ENCODE data around the gene DPCD. TPM values are rescaled to one million over a fixed set of nuclear protein-coding genes. Genes with fewer than 3 reads are reported as not detected.

DPCD gene
- polyA plus RNA-seq, 1 of the 3 experiments (the other 2 are of a cell fraction): 106 TPM

DNA sequence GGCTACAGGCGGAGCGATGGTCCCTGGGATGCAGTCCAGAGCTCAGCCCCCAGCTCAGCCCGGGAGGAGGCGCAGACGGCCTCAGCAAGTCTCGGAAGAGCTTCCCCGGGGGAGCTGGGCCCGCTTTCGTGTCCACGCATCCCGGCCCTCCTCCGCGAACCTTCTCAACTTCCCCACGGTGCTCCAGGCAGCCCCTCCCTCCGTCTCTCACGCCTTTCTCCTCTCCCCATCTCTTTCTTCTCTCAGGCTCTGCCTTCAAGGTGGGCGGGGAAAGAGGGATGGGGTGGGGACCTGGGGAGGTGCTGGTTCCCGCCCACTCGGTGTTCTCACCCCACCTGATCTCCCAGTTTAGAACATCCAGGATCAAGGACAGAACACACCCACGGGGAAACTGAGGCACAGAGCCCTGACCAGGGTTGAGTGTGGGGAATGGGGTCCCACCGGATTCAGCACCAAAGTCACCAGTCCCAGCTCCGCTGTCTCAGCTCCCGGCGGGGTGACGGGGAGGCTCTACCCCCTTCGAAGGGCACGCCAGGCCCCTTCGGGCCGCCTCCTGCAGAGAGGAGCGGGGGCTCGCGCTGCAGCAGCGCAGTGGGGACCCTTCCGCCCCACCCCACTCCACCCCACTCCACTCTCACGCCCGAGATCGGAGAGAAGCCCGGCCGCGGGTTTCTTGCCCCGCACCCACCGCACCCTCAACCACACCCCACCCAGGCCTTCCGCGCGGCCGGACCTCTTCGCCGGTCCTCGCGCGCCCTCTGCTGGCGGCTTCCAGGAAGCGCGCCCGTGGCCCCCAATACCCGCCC, 18.3 kb upstream of the DPCD start (continued):
- TF ChIP-seq NFIC (IDR thresholded peaks at IDR 0.05; ENCODE audit: borderline replicate concordance) (no peak), TCF12 (IDR thresholded peaks at IDR 0.05) (no peak)

DNA sequence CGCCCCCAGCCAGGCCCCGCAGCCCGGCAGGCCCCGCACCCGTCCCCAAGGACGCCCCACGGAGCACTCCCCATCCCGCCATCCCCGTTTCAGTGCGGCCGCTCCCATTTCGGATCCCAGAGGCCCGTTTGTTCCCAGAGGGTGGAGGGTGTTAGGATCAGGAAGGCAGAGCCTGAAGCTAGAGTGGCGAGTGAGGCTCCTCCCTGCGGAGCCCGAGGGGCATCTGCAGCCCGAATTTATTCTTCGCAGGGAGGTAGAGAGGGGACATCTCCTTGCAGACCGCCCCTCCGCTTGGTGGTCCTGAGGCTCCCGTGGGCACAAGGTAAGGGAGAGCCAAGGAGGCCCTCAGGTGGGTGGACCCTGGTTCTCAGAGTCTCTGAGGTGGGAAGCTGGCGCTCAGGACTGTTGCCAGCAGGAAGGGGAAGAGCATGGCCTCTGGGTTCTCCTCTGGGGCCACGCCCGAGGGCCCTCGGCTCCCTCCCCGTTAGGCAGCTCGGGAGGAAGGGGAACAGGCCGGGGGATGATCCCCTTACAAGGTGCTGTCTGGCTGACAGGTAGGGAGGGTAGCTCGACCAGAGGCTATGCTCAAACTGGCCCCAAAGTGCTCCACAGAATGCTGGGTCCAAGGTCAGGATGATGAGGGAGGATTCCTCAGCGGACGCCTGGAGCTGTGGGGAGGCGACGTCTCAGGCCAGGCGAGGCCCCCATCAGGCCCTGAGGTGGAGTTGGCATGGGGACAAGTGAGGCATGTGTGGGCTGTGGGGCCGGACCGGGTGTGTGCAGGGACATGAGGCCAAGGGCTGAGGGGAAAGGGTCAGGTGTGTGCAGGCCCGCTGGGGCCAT, 17.5 kb upstream of the DPCD start:
- no peaks in the 10 kb centered on the region for H3F3A ChIP-seq (replicated peaks; ENCODE audit: insufficient read depth)
- no peaks in the 10 kb centered on the region for H3K9me3 ChIP-seq
- TF ChIP-seq MXI1 (IDR thresholded peaks at IDR 0.05; ENCODE audit: low read depth, low read length): no peak
- TF ChIP-seq RCOR1 (IDR thresholded peaks at IDR 0.05; ENCODE audit: low read length): no peak
- no peak for TF ChIP-seq RAD21 (IDR thresholded peaks at IDR 0.05; ENCODE audit: low read length)
- no peak for TF ChIP-seq ELF1 (IDR thresholded peaks at IDR 0.05)
- no peaks in the 10 kb centered on the region for H3K9me2 ChIP-seq
- H3K9ac ChIP-seq: peak overlapping the region; percentile 62
- 29% methylated on average over 15 of the region's 37 CpGs for WGBS (ENCODE audit: low lambda C conversion rate)
- no peaks in the 10 kb centered on the region for H4K20me1 ChIP-seq (ENCODE audit: insufficient read depth)
- H3K4me1 ChIP-seq (ENCODE audit: control insufficient read depth in 1 of 2, insufficient read depth in 2 of 2, low read depth in 1 of 2, low read length in 1 of 2): peaks cover 0 to 29% of the 10 kb centered on the region in 2 experiments; a peak in 1 of 4 replicates
- no peaks in the 10 kb centered on the region; the same call in 1 of the 2 replicates for H3K27me3 ChIP-seq (ENCODE audit: insufficient read depth)
- peak overlapping the region; percentile 86 for H3K4me2 ChIP-seq
- no peak overlapping the region; a peak in 1 of 4 replicates for H3K27ac ChIP-seq (ENCODE audit: low read depth in 2 of 2, low read length in 1 of 2)
- POLR2A ChIA-PET: interaction anchor here (0.8 to 2.2 kb wide), 6 partner anchors 12 to 356 kb away, joined by 3 to 7 read pairs (median 4); partner anchors contain the start of genes DPCD and POLL
- DNase-seq: peak; percentile 56
- H3K4me3 ChIP-seq (ENCODE audit: low read depth in 2 of 2, low read length in 1 of 2): peak overlapping the region; percentile 66 to 70
- peak overlapping the region; percentile 80 for H2AFZ ChIP-seq (ENCODE audit: low read depth)
- no peaks in the 10 kb centered on the region for H3K79me2 ChIP-seq (ENCODE audit: insufficient read depth)
- no peaks in the 10 kb centered on the region for H3K36me3 ChIP-seq (replicated peaks in 1 of 2; ENCODE audit: control insufficient read depth in 1 of 2, insufficient read depth in 2 of 2, low read length in 1 of 2)
- CTCF ChIA-PET: interaction anchor here (0.6 to 9.1 kb wide), 55 partner anchors 8 to 419 kb away, joined by 3 to 164 read pairs (median 4); partner anchors contain the start of genes DPCD, NPM3 and POLL

- Histone ChIP-seq H4K20me1 (ENCODE audit: insufficient read depth) (no peaks in the 10 kb centered on the region), H3K79me2 (ENCODE audit: insufficient read depth) (no peaks in the 10 kb centered on the region), H3K9me3 (no peaks in the 10 kb centered on the region), H3K36me3 (replicated peaks in 1 of 2; ENCODE audit: control insufficient read depth in 1 of 2, insufficient read depth in 2 of 2, low read length in 1 of 2) (no peaks in the 10 kb centered on the region), H3K27me3 (ENCODE audit: insufficient read depth) (no peaks in the 10 kb centered on the region), H3K9ac (no peak overlapping the region), H3K27ac (ENCODE audit: low read depth in 2 of 2, low read length in 1 of 2) (no peak overlapping the region), H2AFZ (ENCODE audit: low read depth) (no peak overlapping the region), H3K4me2 (no peak overlapping the region), H3K4me3 (ENCODE audit: low read depth in 2 of 2, low read length in 1 of 2) (no peak overlapping the region), H3K4me1 (ENCODE audit: control insufficient read depth in 1 of 2, insufficient read depth in 2 of 2, low read depth in 1 of 2, low read length in 1 of 2) (peaks cover 0 to 24% of the 10 kb centered on the region in 2 experiments; a peak in 1 of 4 replicates), H3K9me2 (no peaks in the 10 kb centered on the region), H3F3A (replicated peaks; ENCODE audit: insufficient read depth) (no peaks in the 10 kb centered on the region)
- no peak for DNase-seq
- TF ChIP-seq FOSL2 (IDR thresholded peaks at IDR 0.05; ENCODE audit: borderline replicate concordance, low read depth) (no peak), YY1 (IDR thresholded peaks at IDR 0.05; ENCODE audit: low read depth) (no peak)
- ChIA-PET POLR2A (interaction anchor here (1.0 to 2.2 kb wide), 3 partner anchors 11 to 357 kb away, joined by 3 to 7 read pairs (median 4); partner anchors contain the start of genes DPCD and POLL), CTCF (interaction anchor here (0.8 to 9.1 kb wide), 36 partner anchors 14 to 419 kb away, joined by 3 to 164 read pairs (median 8); partner anchors contain the start of genes DPCD and POLL)
- WGBS (ENCODE audit: low lambda C conversion rate): 89% methylated on average over 6 of the region's 8 CpGs
Measured at GRCh38 chr10:101571271-101571925, 16.7 kb upstream of the DPCD start.

Data from SK-N-SH (cell line).